ENCODE data around the gene GSTM4. TPM values are rescaled to one million over a fixed set of nuclear protein-coding genes. Genes with fewer than 3 reads are reported as not detected.

Gene GSTM4
- total RNA-seq (2022; extraction: Qiagen RNA extraction), result 8.4 to 10.5 TPM (median 9.3 TPM) in 5 replicates

DNA sequence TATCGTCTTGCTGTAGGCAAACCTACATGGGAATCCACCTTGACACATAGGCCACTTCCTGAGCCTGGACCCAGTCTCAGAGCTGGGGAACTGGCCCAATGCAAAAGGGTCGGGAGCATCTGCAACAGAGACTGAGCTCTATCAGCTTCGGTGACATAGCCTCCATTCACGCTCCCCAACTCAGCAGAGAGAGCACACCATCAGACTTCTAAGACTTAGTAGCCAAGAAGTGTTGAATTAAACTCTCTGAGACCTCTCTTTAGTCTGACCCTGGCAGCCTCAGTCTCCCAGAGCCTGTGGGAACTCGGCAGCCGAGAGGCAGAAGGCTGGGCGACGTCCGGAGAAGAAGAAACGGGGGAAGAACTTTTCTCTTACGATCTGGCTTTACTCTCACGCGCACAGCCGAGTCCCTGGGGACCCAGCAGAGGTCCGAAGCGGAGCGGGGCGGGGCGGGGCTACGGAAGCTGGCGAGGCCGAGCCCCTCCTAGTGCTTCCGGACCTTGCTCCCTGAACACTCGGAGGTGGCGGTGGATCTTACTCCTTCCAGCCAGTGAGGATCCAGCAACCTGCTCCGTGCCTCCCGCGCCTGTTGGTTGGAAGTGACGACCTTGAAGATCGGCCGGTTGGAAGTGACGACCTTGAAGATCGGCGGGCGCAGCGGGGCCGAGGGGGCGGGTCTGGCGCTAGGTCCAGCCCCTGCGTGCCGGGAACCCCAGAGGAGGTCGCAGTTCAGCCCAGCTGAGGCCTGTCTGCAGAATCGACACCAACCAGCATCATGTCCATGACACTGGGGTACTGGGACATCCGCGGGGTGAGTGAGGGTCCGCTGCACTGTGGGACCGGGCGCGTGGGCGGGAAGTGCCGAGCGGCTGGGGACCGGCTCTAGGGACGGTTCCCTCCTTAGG lies at the start of gene GSTM4:
GSTM4 (plus strand) TSS at position 485 of the 905 bp plus-strand sequence; CDS start at position 776, 291 bp downstream.

DNA sequence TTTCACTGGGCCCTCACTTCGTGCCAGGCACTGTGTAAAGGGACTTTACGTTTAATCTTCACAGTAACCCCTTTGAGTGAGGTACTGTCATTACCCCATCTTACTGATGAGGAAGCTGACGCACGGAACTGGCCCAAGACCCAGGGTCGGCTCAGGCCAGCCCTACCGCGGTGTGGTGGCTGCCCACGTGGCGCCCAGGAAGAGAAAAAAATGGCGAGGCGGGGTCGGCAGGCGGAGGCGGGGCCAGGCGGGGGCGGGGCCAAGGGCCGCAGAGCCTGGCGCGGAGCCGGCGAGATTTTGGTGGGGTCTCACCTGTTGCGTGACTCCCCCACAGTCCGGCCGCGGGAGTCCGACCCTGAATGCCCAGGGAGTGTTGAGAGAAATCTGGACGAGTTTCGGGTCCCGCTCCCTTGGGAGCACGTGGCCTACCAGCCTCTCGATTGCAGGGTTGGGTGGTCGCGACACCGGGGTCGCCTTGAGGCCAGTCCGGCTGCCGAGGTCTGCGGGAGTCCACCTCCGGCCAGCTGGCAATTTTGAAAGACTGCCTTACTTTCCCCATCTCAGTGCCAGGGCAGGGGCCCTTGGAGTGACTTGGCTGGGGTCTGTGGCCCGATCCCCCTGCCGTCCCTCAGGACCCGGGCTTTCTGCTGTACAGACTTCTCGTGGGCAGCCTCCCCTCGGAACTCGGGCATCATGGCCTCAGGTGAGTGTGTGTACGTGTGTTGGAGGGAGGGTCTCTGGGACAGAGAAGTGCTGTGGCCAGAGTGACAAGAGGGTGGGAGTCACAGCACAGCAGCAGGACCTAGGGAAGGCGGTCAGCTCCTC lies 36.1 kb upstream of the GSTM4 start, which contains the start of the genes AMPD2 and GNAT2:
AMPD2 (plus strand) TSS at position 262 of the 825 bp plus-strand sequence. CDS start 1,339 bp downstream, outside the sequence.
GNAT2 (minus strand) TSS at position 41 of the 825 bp plus-strand sequence. CDS start 6,746 bp downstream, outside the sequence.

DNA sequence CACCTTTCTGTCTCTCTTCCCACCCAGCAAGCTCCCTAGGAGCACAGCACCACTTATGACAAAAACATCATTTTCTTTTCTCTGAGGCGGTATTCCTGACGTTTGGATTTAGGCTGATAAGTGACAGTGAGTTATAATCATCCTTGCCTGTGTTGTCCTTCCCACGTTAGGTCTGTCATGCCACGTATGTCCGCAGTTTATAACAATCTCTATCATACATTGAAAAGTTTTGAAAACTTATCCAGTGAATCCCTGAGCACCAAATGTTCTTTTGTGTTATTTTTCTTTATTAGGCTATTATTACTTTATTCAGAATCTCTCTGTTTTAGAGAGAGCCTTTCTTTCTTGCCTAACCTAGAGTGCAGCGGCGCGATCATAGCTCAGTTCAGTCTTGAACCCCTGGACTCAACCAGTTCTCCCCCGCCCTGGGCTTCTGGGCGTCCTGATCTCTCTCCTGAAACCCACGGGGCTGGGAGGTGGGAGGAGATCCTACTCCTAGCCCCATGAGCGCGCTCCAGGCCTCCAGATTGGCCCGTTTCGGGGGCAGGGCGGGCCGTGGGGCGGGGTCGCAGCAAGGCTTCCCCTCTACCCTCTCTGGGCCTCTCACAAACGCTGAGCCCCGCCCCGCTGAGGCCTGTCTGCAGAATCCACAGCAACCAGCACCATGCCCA lies 11.7 kb downstream of the GSTM4 start, which contains the start of gene GSTM2:
GSTM2 (plus strand) TSS at position 606 of the 671 bp plus-strand sequence; CDS start at position 665, 59 bp downstream.

DNA sequence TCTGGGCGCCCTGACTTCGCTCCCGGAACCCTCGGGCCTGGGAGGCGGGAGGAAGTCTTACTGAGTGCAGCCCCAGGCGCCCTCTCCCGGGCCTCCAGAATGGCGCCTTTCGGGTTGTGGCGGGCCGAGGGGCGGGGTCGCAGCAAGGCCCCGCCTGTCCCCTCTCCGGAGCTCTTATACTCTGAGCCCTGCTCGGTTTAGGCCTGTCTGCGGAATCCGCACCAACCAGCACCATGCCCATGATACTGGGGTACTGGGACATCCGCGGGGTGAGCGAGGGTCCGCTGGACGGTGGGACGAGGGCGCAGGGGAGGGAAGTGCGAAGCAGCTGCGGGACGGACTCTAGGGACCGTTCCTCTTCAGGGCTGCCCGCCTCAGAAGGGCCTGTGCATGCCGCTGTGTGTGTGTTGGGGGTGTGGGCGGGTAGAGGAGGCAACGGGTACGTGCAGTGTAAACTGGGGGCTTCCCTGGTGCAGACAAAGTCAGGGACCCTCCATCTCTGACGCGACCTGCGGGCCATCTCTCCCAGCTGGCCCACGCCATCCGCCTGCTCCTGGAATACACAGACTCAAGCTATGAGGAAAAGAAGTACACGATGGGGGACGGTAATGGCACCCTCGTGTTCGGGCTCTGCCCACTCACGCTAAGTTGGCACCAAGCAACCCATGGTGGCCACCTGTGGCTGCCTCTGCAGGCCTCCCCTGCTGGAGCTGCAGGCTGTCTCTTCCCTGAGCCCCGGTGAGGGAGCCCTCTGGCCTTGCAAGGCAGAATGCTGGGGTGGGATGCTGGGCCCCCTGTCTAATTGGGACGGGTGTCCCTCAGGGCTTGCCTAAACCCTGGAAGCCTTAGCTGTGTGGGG lies 32.0 kb downstream of the GSTM4 start, which contains the start of gene GSTM1:
GSTM1 (plus strand) TSS at position 177 of the 859 bp plus-strand sequence; CDS start at position 234, 57 bp downstream.

Other genes with a start within 250 kb of the GSTM4 start
- 98.1 to 109 TPM (median 102 TPM) in 5 replicates for gene PSMA5, start 229.7 kb upstream of the GSTM4 start, total RNA-seq (2022; extraction: Qiagen RNA extraction)
- 0.05 to 0.13 TPM (median 0.08 TPM) in 5 replicates for gene SYPL2, start 189.6 kb upstream of the GSTM4 start, total RNA-seq (2022; extraction: Qiagen RNA extraction)
- gene ATXN7L2, start 172.2 kb upstream of the GSTM4 start, total RNA-seq (2022; extraction: Qiagen RNA extraction), result 1.2 to 2.8 TPM (median 2.2 TPM) in 5 replicates
- 4.1 to 4.2 TPM (median 4.2 TPM) in 5 replicates for gene CYB561D1, start 162.0 kb upstream of the GSTM4 start, total RNA-seq (2022; extraction: Qiagen RNA extraction)
- 1.0 to 1.4 TPM (median 1.3 TPM) in 5 replicates for gene AMIGO1, start 146.4 kb upstream of the GSTM4 start, total RNA-seq (2022; extraction: Qiagen RNA extraction)
- 0.06 TPM in 1 of 5 replicates, not detected in the others for gene GPR61, start 116.2 kb upstream of the GSTM4 start, total RNA-seq (2022; extraction: Qiagen RNA extraction)
- 4.5 to 5.9 TPM (median 5.1 TPM) in 5 replicates for gene GNAI3, start 107.5 kb upstream of the GSTM4 start, total RNA-seq (2022; extraction: Qiagen RNA extraction)
- gene GNAT2, start 36.5 kb upstream of the GSTM4 start, total RNA-seq (2022; extraction: Qiagen RNA extraction), result 0.07 to 0.10 TPM in 2 of 5 replicates, not detected in the others
- 19.2 to 23.8 TPM (median 21.5 TPM) in 5 replicates for gene AMPD2, start 36.3 kb upstream of the GSTM4 start, total RNA-seq (2022; extraction: Qiagen RNA extraction)
- 2.7 to 4.1 TPM (median 3.4 TPM) in 5 replicates for gene GSTM2, start 12.0 kb downstream of the GSTM4 start, total RNA-seq (2022; extraction: Qiagen RNA extraction)
- gene GSTM1, start 31.7 kb downstream of the GSTM4 start, total RNA-seq (2022; extraction: Qiagen RNA extraction), result not detected in 5 replicates
- not detected in 5 replicates for gene GSTM5, start 56.2 kb downstream of the GSTM4 start, total RNA-seq (2022; extraction: Qiagen RNA extraction)
- gene GSTM3, start 84.9 kb downstream of the GSTM4 start, total RNA-seq (2022; extraction: Qiagen RNA extraction), result 22.7 to 32.0 TPM (median 24.0 TPM) in 5 replicates
- gene EPS8L3, start 107.8 kb downstream of the GSTM4 start, total RNA-seq (2022; extraction: Qiagen RNA extraction), result 0.59 to 0.79 TPM (median 0.76 TPM) in 5 replicates

Measured in A549 treated with AZD2906 at 1 μM for 4 hours (cell line).